Stimulated activated CD8-positive, alpha-beta memory T cell treated with anti-CD3 and anti-CD28 coated beads, Interleukin-15, amount 100 ng/mL, for 24 hours (primary cell): Measurements from ENCODE around the gene ATP2B2.

Experiments used
- DNase-seq: peaks from one replicate; pipeline ENCODE4 v3.0.0-alpha.2; 2020; ENCODE audit warnings: low read depth

The ATP2B2 gene

GRCh38 chr3:10294030-10294586 is 211.3 kb downstream of the ATP2B2 start:
- no peak for DNase-seq

DNA sequence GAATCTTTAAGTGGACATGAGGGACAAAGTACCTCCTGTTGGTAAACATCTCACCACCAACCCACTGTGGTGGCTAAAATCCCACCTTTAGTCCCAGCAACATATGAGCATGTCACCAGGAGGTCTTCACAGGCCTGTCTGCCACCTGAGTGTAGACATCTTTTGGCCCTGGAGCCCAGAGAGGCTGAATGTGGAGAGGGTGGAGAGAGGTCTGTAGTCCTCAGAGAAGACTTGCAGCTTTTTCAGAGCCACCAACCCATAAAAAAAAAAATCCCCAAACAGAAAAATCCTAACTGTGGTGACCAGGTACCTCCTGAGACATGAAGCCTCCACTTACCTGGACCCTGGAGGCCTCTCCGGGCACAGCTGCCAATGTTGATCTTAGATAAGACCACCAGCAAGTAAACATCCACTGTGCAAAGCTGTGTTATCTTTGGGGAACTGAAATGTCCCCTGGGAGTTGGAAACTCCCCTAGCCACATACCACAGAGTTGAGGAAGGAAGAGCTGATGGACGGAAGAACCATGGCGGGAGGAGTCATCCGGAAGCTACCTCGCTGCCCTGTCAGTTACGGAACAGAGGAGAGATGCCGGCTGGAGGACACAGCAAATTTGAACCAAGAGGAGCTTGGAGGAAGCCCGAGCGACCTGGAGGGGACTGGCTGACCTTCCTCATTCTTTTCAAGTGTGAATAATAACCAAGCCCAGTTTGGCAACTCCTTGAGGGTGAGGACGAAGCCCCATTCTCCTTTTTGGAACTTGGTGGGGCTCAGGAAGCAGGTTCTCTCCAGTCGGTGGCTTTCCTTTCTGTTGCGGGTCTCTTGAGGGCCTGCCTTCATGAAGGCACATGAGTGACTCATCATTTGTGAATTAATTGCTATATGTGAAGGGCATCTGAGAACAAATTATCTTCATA is 212.6 kb downstream of the ATP2B2 start, which contains the start of gene GHRL:
GHRL (minus strand) TSS at position 443 of the 915 bp plus-strand sequence. CDS start 2,767 bp downstream, outside the sequence.
- DNase-seq = no peak

DNA sequence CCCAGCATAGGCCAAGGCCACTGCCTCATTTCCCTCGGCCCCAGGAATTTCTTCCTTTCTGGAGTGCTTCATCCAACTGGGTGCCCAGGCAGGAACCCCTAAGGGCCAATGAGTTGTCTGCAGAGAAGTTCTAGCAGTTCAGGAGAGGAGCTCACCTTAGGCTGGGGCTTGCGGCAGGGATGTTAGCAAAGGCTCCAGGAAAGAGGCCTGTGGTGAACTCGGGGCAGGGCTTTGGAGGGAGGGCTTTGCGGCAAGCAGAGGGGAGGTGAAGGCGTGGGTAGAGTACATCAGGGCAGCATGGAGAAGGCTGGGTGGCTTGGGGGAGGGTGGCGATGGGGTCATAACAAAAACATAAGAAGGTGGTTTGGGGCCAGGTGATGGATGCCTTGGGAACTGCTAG is 213.7 kb downstream of the ATP2B2 start:
- no peak for DNase-seq

DNA sequence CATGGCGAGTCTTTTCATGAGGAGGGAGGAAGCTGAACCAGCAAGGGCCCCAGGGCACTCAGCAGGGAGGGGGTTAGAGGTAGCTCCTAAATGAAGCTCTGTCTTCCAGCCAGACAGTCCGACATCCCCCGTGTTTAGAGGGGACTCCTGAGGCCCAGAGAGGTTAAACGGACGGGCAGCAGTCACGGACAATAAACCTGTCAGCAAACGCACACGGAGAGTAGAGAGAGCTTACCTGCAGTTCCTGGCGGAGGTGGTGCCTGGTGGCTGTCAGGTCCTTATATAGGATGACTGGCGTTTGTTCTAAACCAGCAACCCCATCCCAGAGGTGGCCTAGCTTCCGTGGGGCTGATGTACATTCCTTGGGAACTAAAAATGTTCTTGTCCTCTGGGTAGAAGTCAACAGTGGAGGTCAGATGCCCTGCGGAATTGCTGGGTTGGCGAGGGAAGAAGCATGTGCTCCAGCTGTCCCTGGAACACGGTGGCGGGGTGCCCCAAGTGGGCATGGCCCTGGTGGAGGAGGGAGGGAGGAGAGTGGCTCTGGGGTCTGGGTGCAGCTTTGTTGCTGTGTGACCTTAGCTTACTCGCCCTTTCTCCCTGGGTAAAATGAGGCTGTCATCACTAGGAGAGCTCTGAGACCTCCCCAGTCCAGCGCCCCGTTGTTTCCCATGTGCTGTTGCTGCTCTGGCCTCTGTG is 214.8 kb downstream of the ATP2B2 start:
- no peak for DNase-seq

GRCh38 chr3:10289787-10290355 is 215.5 kb downstream of the ATP2B2 start:
- DNase-seq = no peak

DNA sequence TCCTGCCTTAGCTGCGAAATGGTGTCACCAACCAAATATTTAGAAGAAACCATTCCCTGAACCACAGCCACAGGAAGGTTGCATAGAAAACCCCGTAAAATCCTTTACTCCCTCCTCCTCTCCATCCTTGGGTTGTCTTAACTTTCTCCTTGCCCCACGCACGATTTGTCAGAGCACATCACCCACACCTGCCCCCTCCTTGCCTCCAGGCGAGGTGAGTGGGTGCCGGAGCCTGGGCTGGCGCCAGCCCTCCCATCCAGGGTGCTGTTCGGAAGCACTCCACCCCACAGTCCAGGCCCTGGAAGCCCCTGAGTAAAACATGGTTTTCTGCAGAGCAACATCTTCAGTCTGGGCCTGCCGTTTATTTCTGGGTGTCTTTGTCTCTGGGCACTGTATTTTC is 216.3 kb downstream of the ATP2B2 start:
- no peak for DNase-seq

- DNase-seq = no peak
Measured at GRCh38 chr3:10288575-10288960, 216.8 kb downstream of the ATP2B2 start.

DNA sequence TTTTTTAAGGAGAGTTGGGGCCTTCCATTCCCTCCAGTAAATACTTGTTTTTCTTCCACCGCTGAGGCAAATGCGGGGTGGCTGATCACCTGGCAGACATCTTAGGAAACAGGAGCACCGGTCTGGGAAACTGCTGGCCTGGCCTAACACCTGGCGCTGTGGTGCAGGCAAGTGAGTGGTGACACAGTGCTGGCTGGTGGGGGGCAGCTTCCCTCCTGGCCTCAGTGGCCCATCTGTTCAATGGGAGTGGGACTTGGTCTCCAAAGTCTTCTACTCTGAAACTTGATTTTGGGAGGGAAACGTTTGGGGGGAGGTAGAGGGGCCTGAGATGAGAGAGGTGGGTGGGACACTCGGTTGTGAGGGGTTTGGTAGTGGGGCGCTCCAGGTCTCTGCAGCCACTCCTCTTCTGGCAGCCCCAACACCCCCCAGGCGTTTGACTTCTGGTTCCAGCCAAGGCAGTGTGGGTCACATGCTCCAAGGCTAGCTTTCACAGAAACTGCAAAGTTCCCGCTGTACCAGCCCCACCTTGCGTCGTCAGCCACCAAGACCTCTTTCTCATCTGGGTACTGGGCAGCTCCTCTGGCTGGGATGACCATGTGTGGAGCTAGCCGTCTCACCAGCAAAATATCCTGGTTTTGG is 217.3 kb downstream of the ATP2B2 start:
- no peak for DNase-seq

DNA sequence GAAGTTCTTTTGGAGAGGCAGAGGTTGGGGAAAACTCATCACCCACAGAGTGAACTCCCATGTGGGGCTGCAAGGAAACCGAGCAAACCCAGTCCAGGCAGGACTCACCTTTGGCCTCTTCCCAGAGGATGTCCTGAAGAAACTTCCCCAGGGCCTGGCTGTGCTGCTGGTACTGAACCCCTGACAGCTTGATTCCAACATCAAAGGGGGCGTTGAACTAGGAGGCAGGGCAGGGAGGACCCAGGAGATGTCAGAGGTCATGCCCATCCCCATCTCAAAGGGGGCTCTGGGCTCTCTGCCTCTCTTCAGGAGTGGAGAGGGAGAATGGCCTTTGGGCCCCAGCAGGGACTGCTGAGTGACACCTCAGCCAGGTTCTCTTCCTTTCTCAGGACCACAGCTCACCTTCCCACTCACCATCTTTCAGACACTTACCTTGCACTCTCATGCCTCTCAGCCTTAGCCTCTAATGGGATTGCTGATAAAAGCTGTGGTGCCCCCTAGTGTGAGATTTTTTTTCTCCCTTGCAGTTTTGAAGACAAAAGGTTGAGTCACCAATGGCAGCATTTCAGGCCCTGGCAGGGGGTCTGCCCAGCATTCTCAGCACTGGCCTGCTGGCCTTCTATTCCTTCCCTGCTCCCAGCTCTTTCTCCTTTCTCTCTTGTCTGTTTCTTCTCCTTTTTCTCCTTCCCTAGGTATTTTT is 218.6 kb downstream of the ATP2B2 start:
- DNase-seq = no peak

DNA sequence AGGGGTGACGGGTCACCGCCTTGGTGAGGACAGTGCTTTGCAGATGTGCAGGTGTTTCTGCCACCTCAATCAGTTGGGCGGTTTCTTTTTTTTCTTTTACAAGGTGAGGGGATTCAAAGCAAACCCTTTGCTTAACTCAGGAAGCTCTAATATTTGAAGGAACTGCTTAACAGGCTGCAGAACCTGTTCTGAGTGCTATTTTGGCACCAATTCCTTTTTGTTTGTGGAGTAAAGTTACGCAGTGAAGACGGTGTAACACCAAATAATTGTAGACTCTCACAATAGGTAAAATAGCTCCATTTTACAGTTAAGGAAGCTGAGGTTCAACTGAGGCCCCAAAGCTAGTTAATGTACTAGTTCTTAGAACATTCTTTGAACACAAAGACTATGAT is 219.3 kb downstream of the ATP2B2 start:
- DNase-seq = no peak

- no peak for DNase-seq
Measured at GRCh38 chr3:10285272-10286132, 219.9 kb downstream of the ATP2B2 start.

GRCh38 chr3:10284496-10284895 is 220.9 kb downstream of the ATP2B2 start:
- no peak for DNase-seq

DNA sequence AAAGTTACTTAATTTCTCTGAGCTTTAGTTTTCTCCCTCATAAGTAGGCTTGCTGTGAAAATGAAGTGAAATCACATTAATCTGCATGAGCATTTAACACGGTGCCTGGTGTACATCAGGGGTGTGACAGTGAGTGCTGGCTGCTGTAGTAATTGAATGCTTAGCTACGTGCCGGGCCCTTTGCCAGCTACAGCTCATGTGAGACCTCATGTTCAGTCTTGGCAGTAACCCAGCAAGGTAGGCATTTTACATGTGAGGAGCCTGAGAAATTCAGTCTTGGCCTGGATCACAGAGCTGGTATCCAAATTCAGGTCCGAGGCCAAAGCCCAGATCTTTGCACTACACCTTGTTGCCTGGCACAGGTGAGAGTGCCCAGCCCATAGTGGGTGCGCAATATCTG is 221.7 kb downstream of the ATP2B2 start:
- DNase-seq = no peak

GRCh38 chr3:10281951-10282350 is 223.4 kb downstream of the ATP2B2 start:
- DNase-seq = no peak

DNA sequence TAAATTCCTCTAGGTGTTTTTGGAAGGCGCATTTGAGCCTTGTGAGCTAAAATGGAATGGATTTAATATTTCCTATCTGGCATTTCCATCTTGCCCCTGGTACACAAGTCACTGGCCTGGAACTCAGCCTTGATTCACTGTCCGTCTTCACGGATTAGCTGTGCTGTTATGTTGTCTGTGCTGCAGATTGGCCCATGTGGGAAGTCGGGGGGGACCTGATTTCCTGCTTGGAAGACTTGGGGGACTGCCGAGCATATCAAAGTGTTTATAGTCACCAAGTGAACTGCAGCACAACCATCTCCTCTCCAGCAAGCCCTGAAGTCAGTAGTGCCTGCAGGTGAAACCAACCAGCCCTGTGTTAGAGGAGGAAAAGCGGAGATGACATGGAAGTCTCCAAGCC is 224.8 kb downstream of the ATP2B2 start:
- no peak for DNase-seq

GRCh38 chr3:10280177-10280529 is 225.2 kb downstream of the ATP2B2 start:
- DNase-seq = no peak

GRCh38 chr3:10279384-10280176 is 225.8 kb downstream of the ATP2B2 start:
- no peak for DNase-seq

DNA sequence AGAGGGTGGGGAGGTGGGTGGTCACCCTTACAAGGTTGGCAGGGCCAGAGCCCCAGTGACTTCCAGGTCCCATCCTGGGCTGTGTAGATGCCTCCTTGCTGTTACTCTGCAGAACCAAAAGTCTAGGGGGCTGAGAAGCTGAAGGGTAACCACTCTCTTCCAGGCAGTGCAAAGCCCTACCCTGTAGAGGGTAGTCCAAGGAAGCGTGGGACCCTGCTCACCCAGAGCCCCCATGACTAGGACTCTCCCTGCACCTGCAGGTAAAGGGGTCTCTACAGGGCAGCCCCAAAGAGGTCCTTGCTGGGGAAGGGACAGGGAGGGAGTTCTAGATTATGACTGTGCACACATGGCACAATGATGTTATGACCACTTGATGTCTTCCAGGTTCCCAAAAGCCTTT is 226.9 kb downstream of the ATP2B2 start:
- no peak for DNase-seq

- no peak for DNase-seq
Measured at GRCh38 chr3:10277115-10277625, 228.2 kb downstream of the ATP2B2 start.

GRCh38 chr3:10274601-10275000 is 230.8 kb downstream of the ATP2B2 start:
- DNase-seq = no peak
